Ectodermal cell (in vitro differentiated cells): Measurements from ENCODE around the gene ERG28.

Experiments
- H3K27ac ChIP-seq: 2 replicates; pipeline ENCODE4 v1.7.0; 2013; ENCODE audit warnings: mild to moderate bottlenecking, low read depth, low read length; ENCODE audit not compliant: insufficient read depth, poor library complexity, severe bottlenecking
- H3K27me3 ChIP-seq: 2 replicates; pipeline ENCODE4 v1.7.0; 2013; ENCODE audit warnings: mild to moderate bottlenecking, low read length; ENCODE audit not compliant: insufficient read depth, control insufficient read depth, poor library complexity, severe bottlenecking
- H3K36me3 ChIP-seq: one replicate; pipeline ENCODE4 v1.7.0; 2013; ENCODE audit warnings: low read length; ENCODE audit not compliant: control insufficient read depth, insufficient read depth
- H3K4me1 ChIP-seq: one replicate; pipeline ENCODE4 v1.7.0; 2013; ENCODE audit warnings: low read length; ENCODE audit not compliant: control insufficient read depth, insufficient read depth
- H3K4me3 ChIP-seq: 2 replicates; pipeline ENCODE4 v1.7.0; 2013; ENCODE audit warnings: low read depth, low read length, control low read depth; ENCODE audit not compliant: insufficient read depth
- H3K9me3 ChIP-seq: 2 replicates; pipeline ENCODE4 v1.7.0; 2013; ENCODE audit warnings: mild to moderate bottlenecking, low read length, moderate library complexity; ENCODE audit not compliant: control insufficient read depth
- WGBS, 2 experiments: methylation state at CpG; one replicate each; pipeline ENCODE4 v1.1.7; 2013; ENCODE audit warnings: missing lambda C conversion rate in 2 of 2; 5-methylcytosine and 5-hydroxymethylcytosine counted together

Gene ERG28

DNA sequence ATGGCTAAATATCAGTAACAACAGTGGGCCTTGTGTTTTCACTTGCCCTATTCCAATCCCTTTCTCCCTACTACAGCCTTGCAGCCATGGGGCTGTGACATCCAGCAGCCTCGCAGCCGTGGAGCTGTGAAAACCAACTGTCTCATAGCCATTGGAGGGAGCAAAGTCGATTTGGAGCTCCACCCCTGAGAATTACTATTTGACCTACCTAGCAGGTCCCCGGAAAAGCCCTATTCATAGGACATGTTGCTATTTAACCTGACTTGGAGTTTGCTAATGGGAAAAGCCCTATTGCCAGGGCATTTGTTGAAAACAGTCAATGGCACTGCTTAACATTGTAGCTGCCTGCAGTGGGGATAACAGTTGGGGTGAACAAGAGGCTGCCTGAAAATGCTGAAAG is 33.3 kb downstream of the ERG28 start:
- no peak overlapping the region for H3K4me3 ChIP-seq
- H3K4me1 ChIP-seq = peaks cover 13% of the 10 kb centered on the region
- H3K36me3 ChIP-seq = no peaks in the 10 kb centered on the region
- 86 to 87% methylated on average over 4 of the region's 4 CpGs for WGBS, 2 experiments
- no peak overlapping the region for H3K27ac ChIP-seq
- H3K9me3 ChIP-seq = no peaks in the 10 kb centered on the region
- no peaks in the 10 kb centered on the region for H3K27me3 ChIP-seq

DNA sequence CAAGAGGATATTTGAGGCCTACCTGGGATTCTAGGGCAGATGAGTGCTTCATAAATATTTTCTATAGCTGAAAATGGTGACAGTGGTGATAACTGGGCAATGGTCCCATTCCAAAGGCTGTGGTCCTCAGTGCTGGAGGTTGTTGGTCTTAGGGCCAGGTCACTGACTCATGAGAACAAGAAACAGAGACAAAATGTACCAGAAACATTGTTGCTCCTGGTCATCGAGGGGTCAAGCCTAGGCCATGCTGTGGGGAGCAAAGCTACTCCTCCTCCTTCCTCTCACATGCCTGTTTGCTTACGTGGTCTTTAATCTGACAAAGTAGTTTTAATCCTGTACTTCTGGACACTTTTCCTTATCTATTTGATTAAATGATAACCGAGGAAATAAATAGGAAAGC is 33.8 kb downstream of the ERG28 start:
- no peaks in the 10 kb centered on the region for H3K36me3 ChIP-seq
- no peak overlapping the region for H3K27ac ChIP-seq
- WGBS, 2 experiments = 90 to 95% methylated on average over 1 to 3 of the region's 3 CpGs
- H3K9me3 ChIP-seq = no peaks in the 10 kb centered on the region
- H3K4me1 ChIP-seq = peaks cover 12% of the 10 kb centered on the region
- no peaks in the 10 kb centered on the region for H3K27me3 ChIP-seq
- H3K4me3 ChIP-seq = no peak overlapping the region

DNA sequence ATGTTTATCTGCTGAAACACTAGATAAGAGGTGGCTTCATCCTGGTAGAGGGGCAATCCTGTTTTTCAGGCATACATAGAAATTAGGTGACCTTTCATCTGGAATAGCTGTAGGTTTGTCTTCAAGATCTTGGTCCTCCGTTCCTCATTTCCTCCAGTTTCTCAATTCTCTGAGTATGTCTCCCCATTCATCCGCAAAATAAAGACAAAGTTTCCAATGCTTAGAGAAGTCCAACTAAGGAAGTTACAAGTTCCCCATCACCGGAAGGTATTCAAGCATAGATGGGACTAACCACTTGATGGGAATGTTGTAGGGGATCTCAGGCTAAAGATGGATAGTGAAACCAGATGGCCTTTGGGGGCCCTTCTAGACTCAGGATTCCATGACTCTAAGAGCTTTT is 34.3 kb downstream of the ERG28 start:
- no peaks in the 10 kb centered on the region for H3K36me3 ChIP-seq
- H3K4me3 ChIP-seq = no peak overlapping the region
- no peak overlapping the region for H3K27ac ChIP-seq
- H3K9me3 ChIP-seq = no peaks in the 10 kb centered on the region
- H3K27me3 ChIP-seq = no peaks in the 10 kb centered on the region
- WGBS, 2 experiments = 95 to 100% methylated on average over 3 of the region's 3 CpGs
- peaks cover 7% of the 10 kb centered on the region for H3K4me1 ChIP-seq

DNA sequence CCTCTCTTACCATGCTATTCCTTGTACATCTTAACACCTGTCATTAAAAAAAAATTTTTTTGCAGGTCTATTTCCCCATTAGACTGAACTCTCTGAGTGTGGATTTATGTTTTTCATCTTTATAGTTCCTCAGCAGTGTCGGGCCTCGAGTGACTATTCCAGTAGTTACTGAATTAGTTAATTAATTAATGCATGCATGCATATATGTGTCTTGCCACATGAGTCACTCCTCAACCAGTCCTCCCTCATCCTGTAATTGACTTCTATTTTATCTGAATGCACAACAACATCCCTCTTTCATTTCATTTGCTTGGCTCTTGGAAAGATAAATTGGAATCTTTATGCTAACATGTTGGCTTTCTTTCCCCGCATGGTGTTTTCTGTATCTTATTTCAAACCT is 35.6 kb downstream of the ERG28 start:
- Histone ChIP-seq H3K27me3 (no peaks in the 10 kb centered on the region), H3K27ac (no peak overlapping the region), H3K4me3 (no peak overlapping the region), H3K36me3 (no peaks in the 10 kb centered on the region), H3K4me1 (no peaks in the 10 kb centered on the region), H3K9me3 (no peaks in the 10 kb centered on the region)
- WGBS, 2 experiments = 65 to 75% methylated on average over 1 to 2 of the region's 3 CpGs

GRCh38 chr14:75619548-75619947 is 41.1 kb downstream of the ERG28 start:
- no peaks in the 10 kb centered on the region for H3K4me1 ChIP-seq
- no peaks in the 10 kb centered on the region for H3K27me3 ChIP-seq
- H3K4me3 ChIP-seq = no peak overlapping the region
- H3K36me3 ChIP-seq = no peaks in the 10 kb centered on the region
- no peak overlapping the region for H3K27ac ChIP-seq
- H3K9me3 ChIP-seq = no peaks in the 10 kb centered on the region
- 96% methylated on average over 1 of the region's 1 CpG for WGBS, 2 experiments

DNA sequence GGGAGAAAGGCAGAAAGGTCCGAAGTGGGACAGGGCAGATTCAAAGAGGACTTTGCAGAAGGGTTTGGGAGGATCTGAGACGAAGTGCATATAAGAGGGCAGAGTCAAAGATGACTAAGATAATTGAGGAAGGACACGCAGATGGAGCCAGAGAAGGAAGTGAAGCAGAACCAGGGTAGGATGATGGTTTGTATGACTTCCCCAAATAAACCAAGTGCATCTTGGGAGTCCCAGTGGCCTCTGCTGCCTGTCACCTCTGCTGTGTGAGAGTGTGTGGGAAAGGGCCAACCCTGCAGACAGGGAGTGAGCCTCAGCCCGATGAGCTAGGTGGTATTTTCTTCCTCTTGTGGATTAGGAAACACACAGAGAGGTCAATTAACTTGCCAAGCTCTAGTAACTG is 45.5 kb downstream of the ERG28 start:
- 94 to 95% methylated on average over 4 of the region's 4 CpGs for WGBS, 2 experiments
- Histone ChIP-seq H3K4me1 (peaks cover 6% of the 10 kb centered on the region), H3K9me3 (no peaks in the 10 kb centered on the region), H3K36me3 (no peaks in the 10 kb centered on the region), H3K27me3 (no peaks in the 10 kb centered on the region), H3K4me3 (no peak overlapping the region), H3K27ac (no peak overlapping the region)

DNA sequence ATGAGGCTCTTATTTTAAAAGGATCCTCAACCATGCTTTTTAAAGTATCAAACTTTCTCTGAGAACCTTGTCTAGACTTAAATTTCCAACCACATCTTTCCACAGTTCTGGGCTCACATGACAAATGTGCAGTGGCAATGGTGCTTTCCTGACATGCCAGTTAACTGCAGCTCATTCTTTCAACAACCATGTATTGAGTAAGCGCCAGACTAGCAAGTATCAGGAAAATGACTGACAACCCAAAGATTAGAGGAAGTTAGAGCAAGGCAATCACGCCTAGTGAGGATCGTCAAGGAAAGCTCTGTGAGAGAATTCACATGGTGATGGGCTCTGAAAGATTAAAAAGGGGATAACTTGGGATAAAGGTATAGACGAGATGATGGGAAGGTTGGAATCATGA is 46.5 kb downstream of the ERG28 start:
- 69% methylated on average over 4 of the region's 4 CpGs for whole genome bisulfite sequencing, 2 experiments
- no peaks in the 10 kb centered on the region for H3K36me3 ChIP-seq
- H3K27me3 ChIP-seq = no peaks in the 10 kb centered on the region
- no peak overlapping the region for H3K4me3 ChIP-seq
- no peak overlapping the region for H3K27ac ChIP-seq
- H3K9me3 ChIP-seq = no peaks in the 10 kb centered on the region
- H3K4me1 ChIP-seq = peaks cover 6% of the 10 kb centered on the region

GRCh38 chr14:75612157-75612556 is 48.5 kb downstream of the ERG28 start:
- H3K4me1 ChIP-seq = peaks cover 6% of the 10 kb centered on the region
- no peaks in the 10 kb centered on the region for H3K9me3 ChIP-seq
- H3K4me3 ChIP-seq = no peak overlapping the region
- H3K27me3 ChIP-seq = no peaks in the 10 kb centered on the region
- H3K27ac ChIP-seq = no peak overlapping the region
- WGBS, 2 experiments = 84 to 90% methylated on average over 4 of the region's 4 CpGs
- no peaks in the 10 kb centered on the region for H3K36me3 ChIP-seq

DNA sequence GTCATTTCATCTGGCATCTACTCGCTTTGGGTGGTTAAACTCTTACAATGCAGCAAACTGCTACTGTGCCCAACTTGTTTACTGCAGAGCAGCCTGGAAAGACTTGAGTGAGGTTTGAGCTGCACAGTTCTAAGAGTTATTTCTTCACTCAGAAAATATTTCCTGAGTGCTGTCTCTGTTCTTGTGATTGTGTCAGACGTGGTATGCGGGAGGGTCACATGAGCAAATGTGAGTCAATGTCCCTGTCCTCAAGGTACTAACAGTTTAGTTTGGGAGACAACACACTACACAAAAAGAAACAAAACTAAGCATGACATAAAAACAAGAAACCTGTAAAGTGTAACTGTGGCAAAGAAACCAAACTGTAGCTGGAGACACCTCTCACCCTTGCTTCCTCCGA is 49.8 kb downstream of the ERG28 start:
- no peaks in the 10 kb centered on the region for H3K36me3 ChIP-seq
- no peak overlapping the region for H3K27ac ChIP-seq
- H3K4me3 ChIP-seq = no peak overlapping the region
- no peaks in the 10 kb centered on the region for H3K27me3 ChIP-seq
- H3K9me3 ChIP-seq = no peaks in the 10 kb centered on the region
- 91 to 96% methylated on average over 4 of the region's 4 CpGs for WGBS, 2 experiments
- H3K4me1 ChIP-seq = peaks cover 6% of the 10 kb centered on the region

- no peaks in the 10 kb centered on the region for H3K36me3 ChIP-seq
- H3K27me3 ChIP-seq = no peaks in the 10 kb centered on the region
- no peaks in the 10 kb centered on the region for H3K9me3 ChIP-seq
- H3K27ac ChIP-seq = no peak overlapping the region
- peaks cover 6% of the 10 kb centered on the region for H3K4me1 ChIP-seq
- WGBS, 2 experiments = 89 to 90% methylated on average over 8 to 9 of the region's 9 CpGs
- no peak overlapping the region for H3K4me3 ChIP-seq
Measured at GRCh38 chr14:75609606-75610475, 50.8 kb downstream of the ERG28 start.
